ENCODE data around the gene MRPL51.

MRPL51 gene

GRCh38 chr12:6443361-6443983 is 49.6 kb downstream of the MRPL51 start:
- Histone ChIP-seq H3K27ac (ENCODE audit: low read depth, low read length) (no peak overlapping the region), H3K4me1 (ENCODE audit: control insufficient read depth, insufficient read depth, low read length) (no peaks in the 10 kb centered on the region; the same call in 1 of the 2 replicates)

GRCh38 chr12:6442836-6443235 is 50.2 kb downstream of the MRPL51 start:
- no peak overlapping the region for H3K27ac ChIP-seq (ENCODE audit: low read depth, low read length)
- H3K27me3 ChIP-seq (ENCODE audit: control insufficient read depth, insufficient read depth, low read length) = no peaks in the 10 kb centered on the region
- no peak overlapping the region for H3K9ac ChIP-seq (ENCODE audit: low read length)
- H3K9me3 ChIP-seq (ENCODE audit: control insufficient read depth, insufficient read depth, low read depth, low read length) = no peaks in the 10 kb centered on the region
- no peaks in the 10 kb centered on the region; the same call in 1 of the 2 replicates for H3K4me1 ChIP-seq (ENCODE audit: control insufficient read depth, insufficient read depth, low read length)
- no peak overlapping the region for H3K4me3 ChIP-seq (ENCODE audit: low read depth, low read length)
- no peaks in the 10 kb centered on the region for H3K36me3 ChIP-seq (ENCODE audit: control insufficient read depth, insufficient read depth, low read length)

More at GRCh38 chr12:6443361-6443983, 49.6 kb downstream of the MRPL51 start:
- H3K36me3 ChIP-seq (ENCODE audit: control insufficient read depth, insufficient read depth, low read length) = no peaks in the 10 kb centered on the region
- no peak overlapping the region for H3K4me3 ChIP-seq (ENCODE audit: low read depth, low read length)
- no peak overlapping the region for H3K9ac ChIP-seq (ENCODE audit: low read length)
- H3K9me3 ChIP-seq (ENCODE audit: control insufficient read depth, insufficient read depth, low read depth, low read length) = no peaks in the 10 kb centered on the region
- no peaks in the 10 kb centered on the region for H3K27me3 ChIP-seq (ENCODE audit: control insufficient read depth, insufficient read depth, low read length)

All from HUES6 (cell line).